Caco-2 (cell line): ENCODE data around the gene LRIT1. TPM values are rescaled to one million over a fixed set of nuclear protein-coding genes. Genes with fewer than 3 reads are reported as not detected.

Source experiments
- BruUV-seq: library from RNA; stranded (reverse); fragments of 400-500 nt; replicated peaks from 2 replicates; lab custom pipeline; 2021; lab: Mats Ljungman, UMichigan
- CTCF ChIA-PET: fragments of 300-600 bp; sonication (Branson Sonifier 250); formaldehyde crosslinking; loops from one replicate; lab custom pipeline; 2022; ENCODE audit warnings: antibody characterized with exemption; lab: Charles Lee
- POLR2A ChIA-PET: fragments of 300-600 bp; sonication (Branson Sonifier 250); formaldehyde crosslinking; loops from one replicate; lab custom pipeline; 2022; ENCODE audit warnings: antibody characterized with exemption; lab: Charles Lee
- DNase-seq, 2 experiments: peaks; one replicate each; pipeline versions ENCODE4 v3.0.0 to v3.0.0-alpha.2; 2020 to 2022
- H3K27me3 ChIP-seq: replicated peaks from 2 replicates; pipeline ENCODE4 v1.6.0; 2011; ENCODE audit warnings: low read length; ENCODE audit not compliant: control insufficient read depth, insufficient read depth
- H3K36me3 ChIP-seq: 2 replicates; pipeline ENCODE4 v1.5.1; 2011; ENCODE audit warnings: low read length; ENCODE audit not compliant: control insufficient read depth, insufficient read depth
- H3K4me1 ChIP-seq: fragments of 250-450 bp; sonication (Bioruptor Pico); 2 replicates; pipeline ENCODE4 v1.5.1; 2020; ENCODE audit warnings: mild to moderate bottlenecking
- H3K4me3 ChIP-seq: 2 replicates; pipeline ENCODE4 v1.5.1; 2011; ENCODE audit warnings: low read depth, mild to moderate bottlenecking, control low read depth, low read length
- H3K9me3 ChIP-seq: fragments of 250-450 bp; sonication (Bioruptor Pico); 2 replicates; pipeline ENCODE4 v1.5.1; 2020; ENCODE audit warnings: mild to moderate bottlenecking, moderate library complexity
- H3K27ac Mint-ChIP-seq: one replicate; pipeline ENCODE4 v1.8.0; 2022; ENCODE audit warnings: mixed read lengths; ENCODE audit not compliant: unreplicated experiment
- H3K27me3 Mint-ChIP-seq: one replicate; pipeline ENCODE4 v1.8.0; 2022; ENCODE audit warnings: mixed read lengths; ENCODE audit not compliant: insufficient read depth, unreplicated experiment
- H3K36me3 Mint-ChIP-seq: one replicate; pipeline ENCODE4 v1.8.0; 2022; ENCODE audit warnings: mild to moderate bottlenecking, mixed read lengths; ENCODE audit not compliant: insufficient read depth, unreplicated experiment
- H3K4me1 Mint-ChIP-seq: one replicate; pipeline ENCODE4 v1.8.0; 2022; ENCODE audit warnings: low read depth, mixed read lengths; ENCODE audit not compliant: unreplicated experiment
- H3K4me3 Mint-ChIP-seq: one replicate; pipeline ENCODE4 v1.8.0; 2022; ENCODE audit warnings: mild to moderate bottlenecking, moderate library complexity, mixed read lengths; ENCODE audit not compliant: unreplicated experiment
- H3K9me3 Mint-ChIP-seq: one replicate; pipeline ENCODE4 v1.8.0; 2022; ENCODE audit warnings: mixed read lengths; ENCODE audit not compliant: unreplicated experiment
- CTCF ChIP-seq, 2 experiments: fragments of 200-600 bp in 1 of 2; IDR thresholded peaks; 1 replicate in 1 of 2; 2 replicates in 1 of 2; pipeline versions ENCODE4 v1.5.1 to v1.8.0; 2011 to 2022; ENCODE audit warnings: antibody characterized with exemption in 1 of 2, control low read depth in 1 of 2, inconsistent platforms in 1 of 2, low read depth in 1 of 2, low read length in 1 of 2, mild to moderate bottlenecking in 1 of 2, moderate library complexity in 1 of 2; ENCODE audit not compliant: insufficient read depth in 1 of 2, severe bottlenecking in 1 of 2, unreplicated experiment in 1 of 2
- intact Hi-C: fragments of 100-400 bp; cut with micrococcal nuclease; formaldehyde crosslinking; loops from one replicate; pipeline ENCODE4 v1.10.0; 2022; ENCODE audit not compliant: unreplicated experiment
- total RNA-seq: library from RNA; stranded (reverse); gene quantifications from 2 replicates; pipeline ENCODE4 v1.2.3, GENCODE V29; 2022

Gene LRIT1
- total RNA-seq, 1 experiment from 2014 or later, result not detected

- Histone ChIP-seq H3K9me3 (no peaks in the 10 kb centered on the region), H3K27me3 (peaks cover 2% of the 10 kb centered on the region; the same call in 1 of the 2 replicates), H3K36me3 (no peaks in the 10 kb centered on the region), H3K4me3 (no peak overlapping the region), H3K4me1 (no peaks in the 10 kb centered on the region)
- H3K27ac Mint-ChIP-seq, result no peak overlapping the region
- no peaks in the 10 kb centered on the region for H3K9me3 Mint-ChIP-seq
- intact Hi-C loops, result no loop called here
- H3K36me3 Mint-ChIP-seq, result no peaks in the 10 kb centered on the region
- H3K4me1 Mint-ChIP-seq, result no peaks in the 10 kb centered on the region
- TF ChIP-seq CTCF (IDR thresholded peaks at IDR 0.05; ENCODE audit: insufficient read depth in 1 of 2, low read depth in 1 of 2, low read length in 1 of 2, severe bottlenecking in 1 of 2, unreplicated experiment in 1 of 2), result no peak
- no TSS peak for BruUV-seq
- peaks cover 22% of the 10 kb centered on the region for H3K27me3 Mint-ChIP-seq
- ChIA-PET POLR2A (no interaction called here), CTCF (no interaction called here)
- DNase-seq, result no peak
- no peak overlapping the region for H3K4me3 Mint-ChIP-seq
These were observed 29.8 kb downstream of the LRIT1 start for GRCh38 chr10:84211566-84211965.

- H3K9me3 ChIP-seq, result no peaks in the 10 kb centered on the region
- DNase-seq, result no peak
- H3K27me3 Mint-ChIP-seq, result peaks cover 32% of the 10 kb centered on the region
- ChIA-PET CTCF (interaction anchor here (0.6 to 1.0 kb wide), 2 partner anchors 9 to 18 kb away, joined by 3 read pairs; no protein-coding TSS in a partner anchor), POLR2A (no interaction called here)
- no peak for TF ChIP-seq CTCF (IDR thresholded peaks at IDR 0.05; ENCODE audit: insufficient read depth in 1 of 2, low read depth in 1 of 2, low read length in 1 of 2, severe bottlenecking in 1 of 2, unreplicated experiment in 1 of 2)
- intact Hi-C loops, result no loop called here
- 0 out of 2 replicates have a peak, but pooled peaks cover 1% of the 10 kb centered on the region for H3K27me3 ChIP-seq
- no peak overlapping the region for H3K27ac Mint-ChIP-seq
- no TSS peak for BruUV-seq
- no peaks in the 10 kb centered on the region for H3K4me1 Mint-ChIP-seq
- no peaks in the 10 kb centered on the region for H3K36me3 Mint-ChIP-seq
- no peaks in the 10 kb centered on the region for H3K36me3 ChIP-seq
- H3K4me3 Mint-ChIP-seq, result no peak overlapping the region
- no peak overlapping the region for H3K4me3 ChIP-seq
- H3K9me3 Mint-ChIP-seq, result no peaks in the 10 kb centered on the region
- H3K4me1 ChIP-seq, result no peaks in the 10 kb centered on the region
These were observed 33.3 kb downstream of the LRIT1 start for GRCh38 chr10:84208023-84208422.

- CTCF ChIA-PET, result no interaction called here
- no peak overlapping the region for H3K4me3 ChIP-seq
- Mint-ChIP-seq H3K36me3 (no peaks in the 10 kb centered on the region), H3K4me3 (no peak overlapping the region), H3K27me3 (peaks cover 25% of the 10 kb centered on the region), H3K27ac (no peak overlapping the region), H3K4me1 (no peaks in the 10 kb centered on the region), H3K9me3 (no peaks in the 10 kb centered on the region)
- no peak for DNase-seq
- TF ChIP-seq CTCF (IDR thresholded peaks at IDR 0.05; ENCODE audit: insufficient read depth in 1 of 2, low read depth in 1 of 2, low read length in 1 of 2, severe bottlenecking in 1 of 2, unreplicated experiment in 1 of 2), result no peak
- H3K36me3 ChIP-seq, result no peaks in the 10 kb centered on the region
- H3K4me1 ChIP-seq, result no peaks in the 10 kb centered on the region
- POLR2A ChIA-PET, result no interaction called here
- intact Hi-C loops, result loop anchor here (1.0 kb wide), 3 partner anchors 46 to 147 kb away; no protein-coding TSS in a partner anchor
- H3K27me3 ChIP-seq, result no peaks in the 10 kb centered on the region
- no peaks in the 10 kb centered on the region for H3K9me3 ChIP-seq
- no TSS peak for BruUV-seq
These were observed 35.4 kb downstream of the LRIT1 start for GRCh38 chr10:84205853-84206525.
